ENCODE measurements around the gene BTN3A1.
"Not testable (repeated sequence)": the region's sequence is repeated elsewhere in the genome, so short reads cannot be mapped to it uniquely, and the experiment has no call there.

The BTN3A1 gene

GRCh38 chr6:26375270-26375669, 26.8 kb upstream of the BTN3A1 start:
- no peaks in the 10 kb centered on the region for H3K9me3 ChIP-seq (ENCODE audit: control insufficient read depth, insufficient read depth, low read length)
- no peaks in the 10 kb centered on the region for H4K20me1 ChIP-seq (ENCODE audit: control insufficient read depth, insufficient read depth, low read depth, low read length)
- no peaks in the 10 kb centered on the region for H3K36me3 ChIP-seq (ENCODE audit: control insufficient read depth, low read length)
- H3F3A ChIP-seq (ENCODE audit: control insufficient read depth, insufficient read depth) = no peaks in the 10 kb centered on the region
- no peak overlapping the region for H3K4me3 ChIP-seq (ENCODE audit: low read length)
- TF ChIP-seq EZH2phosphoT487 (IDR thresholded peaks at IDR 0.05; ENCODE audit: borderline replicate concordance, low read length) = no peak
- H3K27ac ChIP-seq (ENCODE audit: low read depth, low read length) = no peak overlapping the region
- H3K79me2 ChIP-seq (ENCODE audit: control insufficient read depth, low read length) = no peaks in the 10 kb centered on the region
- H3K9me2 ChIP-seq (replicated peaks; ENCODE audit: control insufficient read depth, low read length) = no peaks in the 10 kb centered on the region
- no peak overlapping the region for H3K4me2 ChIP-seq (ENCODE audit: low read length)
- peaks cover 7% of the 10 kb centered on the region for H3K4me1 ChIP-seq (ENCODE audit: control insufficient read depth, low read length)
- H3K27me3 ChIP-seq (ENCODE audit: control insufficient read depth, low read length) = no peaks in the 10 kb centered on the region

GRCh38 chr6:26377719-26378118, 24.4 kb upstream of the BTN3A1 start:
- Histone ChIP-seq H3K36me3 (ENCODE audit: control insufficient read depth, low read length) (no peaks in the 10 kb centered on the region), H3K9me2 (replicated peaks; ENCODE audit: control insufficient read depth, low read length) (no peaks in the 10 kb centered on the region), H3K4me3 (ENCODE audit: low read length) (no peak overlapping the region), H3K9me3 (ENCODE audit: control insufficient read depth, insufficient read depth, low read length) (no peaks in the 10 kb centered on the region), H3F3A (ENCODE audit: control insufficient read depth, insufficient read depth) (no peaks in the 10 kb centered on the region), H3K27me3 (ENCODE audit: control insufficient read depth, low read length) (no peaks in the 10 kb centered on the region), H4K20me1 (ENCODE audit: control insufficient read depth, insufficient read depth, low read depth, low read length) (no peaks in the 10 kb centered on the region), H3K79me2 (ENCODE audit: control insufficient read depth, low read length) (no peaks in the 10 kb centered on the region), H3K27ac (ENCODE audit: low read depth, low read length) (no peak overlapping the region), H3K4me2 (ENCODE audit: low read length) (no peak overlapping the region), H3K4me1 (ENCODE audit: control insufficient read depth, low read length) (peaks cover 7% of the 10 kb centered on the region)
- no peak for TF ChIP-seq EZH2phosphoT487 (IDR thresholded peaks at IDR 0.05; ENCODE audit: borderline replicate concordance, low read length)
- TF ChIP-seq CTCF (IDR thresholded peaks at IDR 0.05; ENCODE audit: low read depth, low read length, poor library complexity, severe bottlenecking) = no peak

GRCh38 chr6:26378143-26378542, 23.9 kb upstream of the BTN3A1 start:
- not testable (repeated sequence) for H3K27me3 ChIP-seq (ENCODE audit: control insufficient read depth, low read length); H3K36me3 ChIP-seq (ENCODE audit: control insufficient read depth, low read length); H4K20me1 ChIP-seq (ENCODE audit: control insufficient read depth, insufficient read depth, low read depth, low read length); H3K4me3 ChIP-seq (ENCODE audit: low read length); H3K4me1 ChIP-seq (ENCODE audit: control insufficient read depth, low read length); H3K79me2 ChIP-seq (ENCODE audit: control insufficient read depth, low read length); H3K27ac ChIP-seq (ENCODE audit: low read depth, low read length); H3K9me3 ChIP-seq (ENCODE audit: control insufficient read depth, insufficient read depth, low read length); H3K4me2 ChIP-seq (ENCODE audit: low read length); H3K9me2 ChIP-seq (replicated peaks; ENCODE audit: control insufficient read depth, low read length); H3F3A ChIP-seq (ENCODE audit: control insufficient read depth, insufficient read depth)

- Histone ChIP-seq H3K4me3 (ENCODE audit: low read length) (no peak overlapping the region), H3K9me2 (replicated peaks; ENCODE audit: control insufficient read depth, low read length) (no peaks in the 10 kb centered on the region), H3K27ac (ENCODE audit: low read depth, low read length) (no peak overlapping the region), H3K36me3 (ENCODE audit: control insufficient read depth, low read length) (no peaks in the 10 kb centered on the region), H3K79me2 (ENCODE audit: control insufficient read depth, low read length) (no peaks in the 10 kb centered on the region), H3K9me3 (ENCODE audit: control insufficient read depth, insufficient read depth, low read length) (no peaks in the 10 kb centered on the region), H4K20me1 (ENCODE audit: control insufficient read depth, insufficient read depth, low read depth, low read length) (no peaks in the 10 kb centered on the region), H3K4me2 (ENCODE audit: low read length) (no peak overlapping the region), H3F3A (ENCODE audit: control insufficient read depth, insufficient read depth) (no peaks in the 10 kb centered on the region), H3K4me1 (ENCODE audit: control insufficient read depth, low read length) (peaks cover 13% of the 10 kb centered on the region), H3K27me3 (ENCODE audit: control insufficient read depth, low read length) (no peaks in the 10 kb centered on the region)
- no peak for TF ChIP-seq CTCF (IDR thresholded peaks at IDR 0.05; ENCODE audit: low read depth, low read length, poor library complexity, severe bottlenecking)
- TF ChIP-seq EZH2phosphoT487 (IDR thresholded peaks at IDR 0.05; ENCODE audit: borderline replicate concordance, low read length) = no peak
Measured at GRCh38 chr6:26379292-26379691, 22.8 kb upstream of the BTN3A1 start.

All from DOHH2 (cell line).